Body of pancreas (tissue), 4 donors: ENCODE data around the gene GDF2.

ENCODE experiments used
- POLR2A ChIP-seq, 3 donors: fragments of 450-650 bp; IDR thresholded peaks; one replicate each; pipeline ENCODE4 v1.6.1; 2016; ENCODE audit warnings: antibody characterized with exemption in 3 of 3, mild to moderate bottlenecking in 2 of 3
- TF ChIP-seq, protein P1 (sequence below), 7 experiments: fragments of 450-650 bp in 4 of 7; fragments of 200-600 bp in 3 of 7; sonication (generic) in 3 of 7; IDR thresholded peaks; one replicate each; pipeline ENCODE4 v1.5.1; 2016 to 2019; ENCODE audit warnings: antibody characterized with exemption in 7 of 7

DNA sequence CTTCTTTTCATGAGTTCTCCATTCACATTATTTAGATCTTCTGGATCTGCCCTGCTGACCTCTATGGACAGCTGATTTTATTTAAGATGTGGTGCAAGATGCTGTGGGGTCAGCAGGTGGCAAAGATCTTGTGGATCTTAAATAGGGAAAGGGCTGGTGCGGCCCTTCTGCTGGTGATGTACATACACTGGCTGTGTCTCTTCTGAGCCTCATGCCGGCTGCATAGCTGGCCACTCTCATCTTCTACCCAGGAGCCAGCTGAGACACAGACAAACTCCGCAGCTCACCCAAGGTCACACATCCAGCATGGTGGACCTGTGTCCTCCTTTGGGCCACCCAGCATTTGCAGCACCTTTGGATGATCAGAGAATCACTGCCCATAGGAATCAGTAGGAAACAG, 35.7 kb downstream of the GDF2 start:
- TF ChIP-seq, protein P1, sequence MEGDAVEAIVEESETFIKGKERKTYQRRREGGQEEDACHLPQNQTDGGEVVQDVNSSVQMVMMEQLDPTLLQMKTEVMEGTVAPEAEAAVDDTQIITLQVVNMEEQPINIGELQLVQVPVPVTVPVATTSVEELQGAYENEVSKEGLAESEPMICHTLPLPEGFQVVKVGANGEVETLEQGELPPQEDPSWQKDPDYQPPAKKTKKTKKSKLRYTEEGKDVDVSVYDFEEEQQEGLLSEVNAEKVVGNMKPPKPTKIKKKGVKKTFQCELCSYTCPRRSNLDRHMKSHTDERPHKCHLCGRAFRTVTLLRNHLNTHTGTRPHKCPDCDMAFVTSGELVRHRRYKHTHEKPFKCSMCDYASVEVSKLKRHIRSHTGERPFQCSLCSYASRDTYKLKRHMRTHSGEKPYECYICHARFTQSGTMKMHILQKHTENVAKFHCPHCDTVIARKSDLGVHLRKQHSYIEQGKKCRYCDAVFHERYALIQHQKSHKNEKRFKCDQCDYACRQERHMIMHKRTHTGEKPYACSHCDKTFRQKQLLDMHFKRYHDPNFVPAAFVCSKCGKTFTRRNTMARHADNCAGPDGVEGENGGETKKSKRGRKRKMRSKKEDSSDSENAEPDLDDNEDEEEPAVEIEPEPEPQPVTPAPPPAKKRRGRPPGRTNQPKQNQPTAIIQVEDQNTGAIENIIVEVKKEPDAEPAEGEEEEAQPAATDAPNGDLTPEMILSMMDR (IDR thresholded peaks at IDR 0.05): no peak
- no peak for TF ChIP-seq POLR2A (IDR thresholded peaks at IDR 0.05)
